Transverse colon (tissue), 4 donors: ENCODE measurements around the gene PCCB. TPM values are rescaled to one million over a fixed set of nuclear protein-coding genes. Genes with fewer than 3 reads are reported as not detected.

Experiments
- DNase-seq: peaks from one replicate; pipeline ENCODE4 v3.0.0-alpha.2; 2019
- H3K27ac ChIP-seq, 4 donors: fragments of 200-600 bp; sonication (generic); 2 replicates each; pipeline ENCODE4 v1.5.1; 2016 to 2018; ENCODE audit warnings: inconsistent platforms in 4 of 4
- H3K27me3 ChIP-seq: fragments of 200-600 bp; sonication (generic); 2 replicates; pipeline ENCODE4 v1.5.1; 2017; ENCODE audit warnings: inconsistent platforms
- H3K36me3 ChIP-seq, 4 donors: fragments of 200-600 bp; sonication (generic); 2 replicates each; pipeline ENCODE4 v1.5.1; 2017 to 2019; ENCODE audit warnings: inconsistent platforms in 4 of 4
- H3K4me1 ChIP-seq, 4 donors: fragments of 200-600 bp; sonication (generic); 2 replicates each; pipeline ENCODE4 v1.5.1; 2017 to 2020; ENCODE audit warnings: inconsistent platforms in 4 of 4
- H3K4me3 ChIP-seq, 4 donors: fragments of 200-600 bp; sonication (generic); 1 replicate in 1 of 4; 2 replicates in 3 of 4; pipeline versions ENCODE4 v1.5.1 to v1.6.1; 2017 to 2019; ENCODE audit warnings: inconsistent platforms in 4 of 4
- H3K9me3 ChIP-seq, 2 donors: fragments of 200-600 bp; sonication (generic); 2 replicates each; pipeline ENCODE4 v1.5.1; 2017 to 2019; ENCODE audit warnings: inconsistent platforms in 2 of 2
- CTCF ChIP-seq, 5 experiments: fragments of 200-600 bp in 3 of 5; fragments of 450-650 bp in 2 of 5; sonication (generic) in 3 of 5; IDR thresholded peaks; 1 replicate in 2 of 5; 2 replicates in 3 of 5; pipeline ENCODE4 v1.5.1; 2016 to 2017; ENCODE audit warnings: antibody characterized with exemption in 5 of 5, inconsistent platforms in 3 of 5, mild to moderate bottlenecking in 2 of 5, moderate library complexity in 1 of 5
- EP300 ChIP-seq: sonication (generic); formaldehyde crosslinking; IDR thresholded peaks from one replicate; pipeline ENCODE4 v1.6.1; 2017; ENCODE audit warnings: antibody characterized with exemption, low read depth
- POLR2A ChIP-seq: fragments of 450-650 bp; IDR thresholded peaks from one replicate; pipeline ENCODE4 v1.6.1; 2016; ENCODE audit warnings: antibody characterized with exemption, mild to moderate bottlenecking, moderate library complexity
- POLR2AphosphoS5 ChIP-seq, 3 donors: sonication (generic); formaldehyde crosslinking; IDR thresholded peaks; one replicate each; pipeline ENCODE4 v1.6.1; 2016; ENCODE audit warnings: antibody characterized with exemption in 3 of 3
- WGBS, 2 donors: methylation state at CpG; one replicate each; pipeline ENCODE4 v1.1.5; 2018; ENCODE audit warnings: low coverage in 1 of 2; 5-methylcytosine and 5-hydroxymethylcytosine counted together
- in situ Hi-C, 4 donors: fragments of 200-750 bp; cut with MboI; loops; one replicate each; pipeline versions ENCODE4 v1.15.0 to v1.15.1; 2017; ENCODE audit warnings: low sequenced_read_pairs in 3 of 4, low pct_ligation_motif_present in 1 of 4, low pct_unique_long_range_greater_than_20kb in 1 of 4
- intact Hi-C: fragments of 100-400 bp; cut with DNase I; formaldehyde crosslinking; loops from one replicate; pipeline ENCODE4 v1.15.1; 2023; ENCODE audit warnings: low total_unique reads
- total RNA-seq, 4 donors: library from RNA; depleted of rRNA; stranded (reverse); fragments of >200 nt; gene quantifications; one replicate each; pipeline ENCODE4 v1.1.0, GENCODE V29; 2016

The PCCB gene
- total RNA-seq, 4 donors from 2014 or later: 5.2 to 63.1 (median 48.0) TPM

GRCh38 chr3:136232413-136232812 lies 17.7 kb upstream of the PCCB start:
- Histone ChIP-seq H3K36me3 (no peaks in the 10 kb centered on the region), H3K27ac (no peak overlapping the region), H3K4me1 (no peaks in the 10 kb centered on the region), H3K27me3 (no peaks in the 10 kb centered on the region), H3K9me3 (no peaks in the 10 kb centered on the region), H3K4me3 (no peak overlapping the region)
- WGBS, 2 donors: 78 to 100% methylated on average over 1 to 2 of the region's 2 CpGs
- DNase-seq: no peak
- TF ChIP-seq POLR2AphosphoS5 (IDR thresholded peaks at IDR 0.05) (no peak), EP300 (no peak), CTCF (IDR thresholded peaks at IDR 0.05) (no peak), POLR2A (no peak)
- in situ Hi-C loops (no loop called here), intact Hi-C loops (no loop called here)

- intact Hi-C loops (no loop called here), in situ Hi-C loops (no loop called here)
- H3K4me1 ChIP-seq: peaks cover 0 to 7% (median 0%) of the 10 kb centered on the region in 4 donors
- 90% methylated on average over 1 of the region's 1 CpG; no CpG with 5 or more reads in 1 of the 2 donors for WGBS, 2 donors
- H3K4me3 ChIP-seq: no peak overlapping the region
- H3K36me3 ChIP-seq: no peaks in the 10 kb centered on the region
- DNase-seq: no peak
- no peaks in the 10 kb centered on the region for H3K9me3 ChIP-seq
- no peak overlapping the region for H3K27ac ChIP-seq
- no peaks in the 10 kb centered on the region for H3K27me3 ChIP-seq
- TF ChIP-seq POLR2AphosphoS5 (IDR thresholded peaks at IDR 0.05) (no peak), CTCF (IDR thresholded peaks at IDR 0.05) (no peak), POLR2A (no peak), EP300 (no peak)
These were observed 14.6 kb upstream of the PCCB start for GRCh38 chr3:136235545-136235944.

- Histone ChIP-seq H3K36me3 (no peaks in the 10 kb centered on the region), H3K27me3 (no peaks in the 10 kb centered on the region), H3K27ac (no peak overlapping the region), H3K4me3 (no peak overlapping the region), H3K9me3 (no peaks in the 10 kb centered on the region), H3K4me1 (peaks cover 0 to 7% (median 0%) of the 10 kb centered on the region in 4 donors)
- no peak for DNase-seq
- TF ChIP-seq EP300: no peak
- no peak for TF ChIP-seq POLR2AphosphoS5 (IDR thresholded peaks at IDR 0.05)
- no peak for TF ChIP-seq POLR2A
- intact Hi-C loops (no loop called here), in situ Hi-C loops (no loop called here)
- WGBS, 2 donors: 79 to 87% methylated on average over 2 of the region's 2 CpGs
These were observed 14.0 kb upstream of the PCCB start for GRCh38 chr3:136236109-136236508.

GRCh38 chr3:136237103-136237502 lies 13.0 kb upstream of the PCCB start:
- TF ChIP-seq CTCF (IDR thresholded peaks at IDR 0.05) (no peak), EP300 (no peak), POLR2AphosphoS5 (IDR thresholded peaks at IDR 0.05) (no peak), POLR2A (no peak)
- 71% methylated on average over 1 of the region's 1 CpG for WGBS, 2 donors
- in situ Hi-C loops: no loop called here
- Histone ChIP-seq H3K36me3 (no peaks in the 10 kb centered on the region), H3K4me3 (no peak overlapping the region), H3K27me3 (no peaks in the 10 kb centered on the region), H3K27ac (no peak overlapping the region), H3K4me1 (peaks cover 0 to 7% (median 0%) of the 10 kb centered on the region in 4 donors), H3K9me3 (no peaks in the 10 kb centered on the region)
- DNase-seq: no peak
- intact Hi-C loops: no loop called here

- TF ChIP-seq EP300 (no peak), POLR2A (no peak), POLR2AphosphoS5 (IDR thresholded peaks at IDR 0.05) (no peak), CTCF (IDR thresholded peaks at IDR 0.05) (no peak)
- no peaks in the 10 kb centered on the region for H3K36me3 ChIP-seq
- in situ Hi-C loops (no loop called here), intact Hi-C loops (no loop called here)
- H3K9me3 ChIP-seq: no peaks in the 10 kb centered on the region
- 90% methylated on average over 2 to 4 of the region's 4 CpGs for WGBS, 2 donors
- H3K27me3 ChIP-seq: no peaks in the 10 kb centered on the region
- DNase-seq: no peak
- peaks cover 0 to 7% (median 0%) of the 10 kb centered on the region in 4 donors for H3K4me1 ChIP-seq
- H3K27ac ChIP-seq: no peak overlapping the region
- no peak overlapping the region for H3K4me3 ChIP-seq
These were observed 12.0 kb upstream of the PCCB start for GRCh38 chr3:136237961-136238649.
